GM12875 (cell line): ENCODE results near the gene TIAL1.

Source experiments
- H3K4me3 ChIP-seq: one replicate; pipeline ENCODE4 v1.5.1; 2011; ENCODE audit warnings: low read depth, low read length, control low read depth
- CTCF ChIP-seq: IDR thresholded peaks from 2 replicates; pipeline ENCODE4 v1.5.1; 2011; ENCODE audit warnings: low read depth, mild to moderate bottlenecking, control low read depth, inconsistent platforms, low read length, moderate library complexity, borderline replicate concordance; ENCODE audit not compliant: insufficient read depth

TIAL1 gene

GRCh38 chr10:119597405-119598186 is 832 bp upstream of the TIAL1 start:
- TF ChIP-seq CTCF, result no peak
- peak overlapping the region; percentile 100 for H3K4me3 ChIP-seq

- no peak for TF ChIP-seq CTCF
- peak overlapping the region; percentile 100 for H3K4me3 ChIP-seq
Measured at GRCh38 chr10:119595676-119596515, 868 bp downstream of the TIAL1 start.

- no peak for TF ChIP-seq CTCF
- peak overlapping the region; percentile 100 for H3K4me3 ChIP-seq
Measured at GRCh38 chr10:119595134-119595675, 1.6 kb downstream of the TIAL1 start.

- no peak overlapping the region for H3K4me3 ChIP-seq
- no peak for TF ChIP-seq CTCF
Measured at GRCh38 chr10:119588071-119588470, 8.7 kb downstream of the TIAL1 start.

GRCh38 chr10:119578355-119578754 is 18.4 kb downstream of the TIAL1 start:
- no peak for TF ChIP-seq CTCF
- no peak overlapping the region for H3K4me3 ChIP-seq

- H3K4me3 ChIP-seq, result no peak overlapping the region
- no peak for TF ChIP-seq CTCF
Measured at GRCh38 chr10:119575991-119576390, 20.8 kb downstream of the TIAL1 start.

GRCh38 chr10:119575506-119575905 is 21.3 kb downstream of the TIAL1 start:
- no peak for TF ChIP-seq CTCF
- no peak overlapping the region for H3K4me3 ChIP-seq
